WTC11 (cell line): ENCODE measurements around the gene ERICH6B. TPM values are rescaled to one million over a fixed set of nuclear protein-coding genes. Genes with fewer than 3 reads are reported as not detected.

ENCODE experiments used
- ATAC-seq: fragments of 200-7000 bp; cut with Tn5 transposase; 2 replicates; pipeline ENCODE4 v1.10.0; 2021; ENCODE audit warnings: mild to moderate bottlenecking, moderate library complexity
- CTCF ChIA-PET: fragments of 300-600 bp; sonication (Branson Sonifier 250); formaldehyde crosslinking; loops from one replicate; lab custom pipeline; 2021; ENCODE audit warnings: antibody characterized with exemption; lab: Charles Lee
- POLR2A ChIA-PET: fragments of 350-600 bp; sonication (Branson Sonifier 250); formaldehyde crosslinking; loops from one replicate; lab custom pipeline; 2021; ENCODE audit warnings: antibody characterized with exemption; lab: Charles Lee
- DNase-seq: peaks from one replicate; pipeline ENCODE4 v3.0.0; 2021; ENCODE audit warnings: low spot score
- H3K27ac Mint-ChIP-seq: 2 replicates; pipeline ENCODE4 v1.8.0; 2021; ENCODE audit warnings: mixed read lengths
- H3K27me3 Mint-ChIP-seq: 2 replicates; pipeline ENCODE4 v1.8.0; 2021; ENCODE audit warnings: low read depth, mild to moderate bottlenecking, moderate library complexity, mixed read lengths
- H3K36me3 Mint-ChIP-seq: 2 replicates; pipeline ENCODE4 v1.8.0; 2021; ENCODE audit warnings: mixed read lengths
- H3K4me1 Mint-ChIP-seq: 2 replicates; pipeline ENCODE4 v1.8.0; 2022; ENCODE audit warnings: mixed read lengths
- H3K4me3 Mint-ChIP-seq: 2 replicates; pipeline ENCODE4 v1.8.0; 2021; ENCODE audit warnings: mild to moderate bottlenecking, moderate library complexity, mixed read lengths
- H3K9me3 Mint-ChIP-seq: 2 replicates; pipeline ENCODE4 v1.8.0; 2021; ENCODE audit warnings: mixed read lengths
- EMX1 ChIP-seq: fragments of 250-450 bp; sonication (Bioruptor Pico); IDR thresholded peaks from 2 replicates; pipeline ENCODE4 v1.8.0; 2021; ENCODE audit warnings: mild to moderate bottlenecking
- ETV6 ChIP-seq: sonication (generic); formaldehyde crosslinking; IDR thresholded peaks from 2 replicates; pipeline ENCODE4 v1.8.1; 2022; ENCODE audit warnings: mild to moderate bottlenecking, missing genetic modification reagents
- NFE2L1 ChIP-seq: sonication (generic); formaldehyde crosslinking; IDR thresholded peaks from 2 replicates; pipeline ENCODE4 v1.8.1; 2023; ENCODE audit warnings: missing genetic modification reagents
- NR1H2 ChIP-seq: sonication (generic); formaldehyde crosslinking; IDR thresholded peaks from 2 replicates; pipeline ENCODE4 v1.9.0; 2021; ENCODE audit warnings: mild to moderate bottlenecking, moderate library complexity, missing genetic modification reagents
- ZNF121 ChIP-seq: sonication (generic); formaldehyde crosslinking; IDR thresholded peaks from 2 replicates; pipeline ENCODE4 v1.8.0; 2023; ENCODE audit warnings: missing genetic modification reagents
- ZNF263 ChIP-seq: sonication (generic); formaldehyde crosslinking; IDR thresholded peaks from 2 replicates; pipeline ENCODE4 v1.8.1; 2022; ENCODE audit warnings: low read depth, mild to moderate bottlenecking, moderate library complexity, missing genetic modification reagents
- ZNF416 ChIP-seq: fragments of 250-450 bp; sonication (Bioruptor Pico); IDR thresholded peaks from 2 replicates; pipeline ENCODE4 v1.9.0; 2021; ENCODE audit warnings: mild to moderate bottlenecking, inconsistent platforms
- total RNA-seq: library from RNA; stranded (reverse); gene quantifications from 3 replicates; pipeline ENCODE4 v1.2.3, GENCODE V29; 2021
- TF ChIP-seq, protein P1 (sequence below): fragments of 250-450 bp; sonication (Bioruptor Pico); conservative IDR thresholded peaks from 2 replicates; pipeline ENCODE4 v1.9.0; 2021; ENCODE audit warnings: mild to moderate bottlenecking
- TF ChIP-seq, protein P2 (sequence below): sonication (generic); formaldehyde crosslinking; IDR thresholded peaks from 2 replicates; pipeline ENCODE4 v1.8.1; 2022; ENCODE audit warnings: mild to moderate bottlenecking, moderate library complexity, missing genetic modification reagents
- TF ChIP-seq, protein P3 (sequence below): sonication (generic); formaldehyde crosslinking; IDR thresholded peaks from 2 replicates; pipeline ENCODE4 v1.8.1; 2023; ENCODE audit warnings: mild to moderate bottlenecking, missing genetic modification reagents, borderline replicate concordance
- TF ChIP-seq, protein P4 (sequence below): sonication (generic); formaldehyde crosslinking; IDR thresholded peaks from 2 replicates; pipeline ENCODE4 v1.8.1; 2022; ENCODE audit warnings: missing genetic modification reagents, borderline replicate concordance
- TF ChIP-seq, protein P5 (sequence below): sonication (generic); formaldehyde crosslinking; IDR thresholded peaks from 2 replicates; pipeline ENCODE4 v1.8.0; 2022; ENCODE audit warnings: missing genetic modification reagents
- TF ChIP-seq, protein P6 (sequence below): sonication (generic); formaldehyde crosslinking; IDR thresholded peaks from 2 replicates; pipeline ENCODE4 v1.8.1; 2023; ENCODE audit warnings: mild to moderate bottlenecking, moderate library complexity, missing genetic modification reagents
- TF ChIP-seq, protein P7 (sequence below): sonication (generic); formaldehyde crosslinking; IDR thresholded peaks from 2 replicates; pipeline ENCODE4 v1.8.1; 2023; ENCODE audit warnings: mild to moderate bottlenecking, missing genetic modification reagents

ERICH6B gene
- total RNA-seq, 1 experiment from 2014 or later = not detected

DNA sequence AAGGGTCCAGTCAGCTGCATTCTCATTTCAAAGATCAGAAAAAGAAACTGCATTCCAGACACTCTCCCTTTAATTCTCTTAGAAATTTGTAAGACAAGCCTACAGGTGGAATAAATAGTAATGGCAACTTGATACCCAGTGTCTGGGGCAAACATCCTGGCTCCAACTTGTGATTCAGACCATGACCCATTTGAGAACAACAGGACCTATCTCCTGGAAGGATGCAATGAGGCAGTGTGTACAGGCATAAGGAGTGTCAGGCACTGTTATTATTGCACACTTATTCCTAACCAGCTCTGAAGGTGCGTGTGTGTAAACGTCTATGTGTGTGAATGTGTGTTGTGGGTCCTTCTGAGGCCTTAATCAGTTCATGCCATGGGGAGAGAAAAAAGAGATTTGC is 13.9 kb downstream of the ERICH6B start:
- POLR2A ChIA-PET = no interaction called here
- Mint-ChIP-seq H3K27ac (no peak overlapping the region), H3K4me3 (no peak overlapping the region), H3K4me1 (no peaks in the 10 kb centered on the region), H3K9me3 (peaks cover 8% of the 10 kb centered on the region; the same call in 1 of the 2 replicates), H3K36me3 (no peaks in the 10 kb centered on the region), H3K27me3 (no peaks in the 10 kb centered on the region; the same call in 1 of the 2 replicates)
- DNase-seq = no peak
- CTCF ChIA-PET = interaction anchor here (0.7 kb wide), 1 partner anchor 24 kb away, joined by 3 read pairs; no protein-coding TSS in a partner anchor
- TF ChIP-seq, protein P1, sequence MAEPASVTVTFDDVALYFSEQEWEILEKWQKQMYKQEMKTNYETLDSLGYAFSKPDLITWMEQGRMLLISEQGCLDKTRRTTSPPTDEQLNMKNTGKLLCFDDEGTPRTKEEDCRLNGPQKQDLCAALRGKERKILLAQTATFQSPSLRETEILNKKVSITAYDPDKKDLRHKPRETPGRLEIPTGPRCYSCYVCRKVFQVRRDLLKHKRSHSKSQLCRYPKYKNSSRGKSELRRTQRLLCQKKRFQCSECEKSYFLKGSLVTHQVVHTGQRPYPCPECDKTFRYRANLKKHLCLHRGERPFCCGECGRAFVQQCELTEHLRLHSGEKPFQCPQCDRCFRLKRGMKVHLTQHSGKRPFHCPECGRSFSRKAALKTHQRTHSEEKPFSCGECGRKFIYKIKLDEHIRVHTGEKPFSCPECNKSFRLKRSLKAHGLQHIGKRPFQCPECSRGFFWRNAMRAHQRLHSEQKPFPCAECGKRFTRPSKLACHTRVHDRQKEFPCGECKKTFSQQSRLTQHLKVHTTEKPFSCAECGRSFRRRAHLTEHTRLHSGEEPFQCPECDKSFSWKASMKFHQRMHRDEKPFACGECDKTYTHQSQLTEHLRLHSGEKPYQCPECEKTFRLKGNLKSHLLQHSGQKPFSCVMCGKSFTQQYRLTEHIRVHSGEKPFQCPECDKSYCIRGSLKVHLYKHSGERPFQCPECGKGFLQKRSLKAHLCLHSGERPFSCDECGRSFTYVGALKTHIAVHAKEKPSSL (CRISPR knock-in tag) = no peak
- TF ChIP-seq ETV6 (CRISPR knock-in tag) (no peak), NFE2L1 (no peak), EMX1 (no peak), ZNF121 (CRISPR knock-in tag) (no peak), ZNF416 (no peak), NR1H2 (CRISPR knock-in tag) (no peak), ZNF263 (CRISPR knock-in tag) (no peak)
- TF ChIP-seq, protein P2, sequence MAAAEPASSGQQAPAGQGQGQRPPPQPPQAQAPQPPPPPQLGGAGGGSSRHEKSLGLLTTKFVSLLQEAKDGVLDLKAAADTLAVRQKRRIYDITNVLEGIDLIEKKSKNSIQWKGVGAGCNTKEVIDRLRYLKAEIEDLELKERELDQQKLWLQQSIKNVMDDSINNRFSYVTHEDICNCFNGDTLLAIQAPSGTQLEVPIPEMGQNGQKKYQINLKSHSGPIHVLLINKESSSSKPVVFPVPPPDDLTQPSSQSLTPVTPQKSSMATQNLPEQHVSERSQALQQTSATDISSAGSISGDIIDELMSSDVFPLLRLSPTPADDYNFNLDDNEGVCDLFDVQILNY (CRISPR knock-in tag) = no peak
- TF ChIP-seq, protein P3, sequence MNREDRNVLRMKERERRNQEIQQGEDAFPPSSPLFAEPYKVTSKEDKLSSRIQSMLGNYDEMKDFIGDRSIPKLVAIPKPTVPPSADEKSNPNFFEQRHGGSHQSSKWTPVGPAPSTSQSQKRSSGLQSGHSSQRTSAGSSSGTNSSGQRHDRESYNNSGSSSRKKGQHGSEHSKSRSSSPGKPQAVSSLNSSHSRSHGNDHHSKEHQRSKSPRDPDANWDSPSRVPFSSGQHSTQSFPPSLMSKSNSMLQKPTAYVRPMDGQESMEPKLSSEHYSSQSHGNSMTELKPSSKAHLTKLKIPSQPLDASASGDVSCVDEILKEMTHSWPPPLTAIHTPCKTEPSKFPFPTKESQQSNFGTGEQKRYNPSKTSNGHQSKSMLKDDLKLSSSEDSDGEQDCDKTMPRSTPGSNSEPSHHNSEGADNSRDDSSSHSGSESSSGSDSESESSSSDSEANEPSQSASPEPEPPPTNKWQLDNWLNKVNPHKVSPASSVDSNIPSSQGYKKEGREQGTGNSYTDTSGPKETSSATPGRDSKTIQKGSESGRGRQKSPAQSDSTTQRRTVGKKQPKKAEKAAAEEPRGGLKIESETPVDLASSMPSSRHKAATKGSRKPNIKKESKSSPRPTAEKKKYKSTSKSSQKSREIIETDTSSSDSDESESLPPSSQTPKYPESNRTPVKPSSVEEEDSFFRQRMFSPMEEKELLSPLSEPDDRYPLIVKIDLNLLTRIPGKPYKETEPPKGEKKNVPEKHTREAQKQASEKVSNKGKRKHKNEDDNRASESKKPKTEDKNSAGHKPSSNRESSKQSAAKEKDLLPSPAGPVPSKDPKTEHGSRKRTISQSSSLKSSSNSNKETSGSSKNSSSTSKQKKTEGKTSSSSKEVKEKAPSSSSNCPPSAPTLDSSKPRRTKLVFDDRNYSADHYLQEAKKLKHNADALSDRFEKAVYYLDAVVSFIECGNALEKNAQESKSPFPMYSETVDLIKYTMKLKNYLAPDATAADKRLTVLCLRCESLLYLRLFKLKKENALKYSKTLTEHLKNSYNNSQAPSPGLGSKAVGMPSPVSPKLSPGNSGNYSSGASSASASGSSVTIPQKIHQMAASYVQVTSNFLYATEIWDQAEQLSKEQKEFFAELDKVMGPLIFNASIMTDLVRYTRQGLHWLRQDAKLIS (CRISPR knock-in tag) = no peak
- TF ChIP-seq, protein P4, sequence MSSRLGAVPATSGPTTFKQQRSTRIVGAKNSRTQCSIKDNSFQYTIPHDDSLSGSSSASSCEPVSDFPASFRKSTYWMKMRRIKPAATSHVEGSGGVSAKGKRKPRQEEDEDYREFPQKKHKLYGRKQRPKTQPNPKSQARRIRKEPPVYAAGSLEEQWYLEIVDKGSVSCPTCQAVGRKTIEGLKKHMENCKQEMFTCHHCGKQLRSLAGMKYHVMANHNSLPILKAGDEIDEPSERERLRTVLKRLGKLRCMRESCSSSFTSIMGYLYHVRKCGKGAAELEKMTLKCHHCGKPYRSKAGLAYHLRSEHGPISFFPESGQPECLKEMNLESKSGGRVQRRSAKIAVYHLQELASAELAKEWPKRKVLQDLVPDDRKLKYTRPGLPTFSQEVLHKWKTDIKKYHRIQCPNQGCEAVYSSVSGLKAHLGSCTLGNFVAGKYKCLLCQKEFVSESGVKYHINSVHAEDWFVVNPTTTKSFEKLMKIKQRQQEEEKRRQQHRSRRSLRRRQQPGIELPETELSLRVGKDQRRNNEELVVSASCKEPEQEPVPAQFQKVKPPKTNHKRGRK (CRISPR knock-in tag) = no peak
- TF ChIP-seq, protein P5, sequence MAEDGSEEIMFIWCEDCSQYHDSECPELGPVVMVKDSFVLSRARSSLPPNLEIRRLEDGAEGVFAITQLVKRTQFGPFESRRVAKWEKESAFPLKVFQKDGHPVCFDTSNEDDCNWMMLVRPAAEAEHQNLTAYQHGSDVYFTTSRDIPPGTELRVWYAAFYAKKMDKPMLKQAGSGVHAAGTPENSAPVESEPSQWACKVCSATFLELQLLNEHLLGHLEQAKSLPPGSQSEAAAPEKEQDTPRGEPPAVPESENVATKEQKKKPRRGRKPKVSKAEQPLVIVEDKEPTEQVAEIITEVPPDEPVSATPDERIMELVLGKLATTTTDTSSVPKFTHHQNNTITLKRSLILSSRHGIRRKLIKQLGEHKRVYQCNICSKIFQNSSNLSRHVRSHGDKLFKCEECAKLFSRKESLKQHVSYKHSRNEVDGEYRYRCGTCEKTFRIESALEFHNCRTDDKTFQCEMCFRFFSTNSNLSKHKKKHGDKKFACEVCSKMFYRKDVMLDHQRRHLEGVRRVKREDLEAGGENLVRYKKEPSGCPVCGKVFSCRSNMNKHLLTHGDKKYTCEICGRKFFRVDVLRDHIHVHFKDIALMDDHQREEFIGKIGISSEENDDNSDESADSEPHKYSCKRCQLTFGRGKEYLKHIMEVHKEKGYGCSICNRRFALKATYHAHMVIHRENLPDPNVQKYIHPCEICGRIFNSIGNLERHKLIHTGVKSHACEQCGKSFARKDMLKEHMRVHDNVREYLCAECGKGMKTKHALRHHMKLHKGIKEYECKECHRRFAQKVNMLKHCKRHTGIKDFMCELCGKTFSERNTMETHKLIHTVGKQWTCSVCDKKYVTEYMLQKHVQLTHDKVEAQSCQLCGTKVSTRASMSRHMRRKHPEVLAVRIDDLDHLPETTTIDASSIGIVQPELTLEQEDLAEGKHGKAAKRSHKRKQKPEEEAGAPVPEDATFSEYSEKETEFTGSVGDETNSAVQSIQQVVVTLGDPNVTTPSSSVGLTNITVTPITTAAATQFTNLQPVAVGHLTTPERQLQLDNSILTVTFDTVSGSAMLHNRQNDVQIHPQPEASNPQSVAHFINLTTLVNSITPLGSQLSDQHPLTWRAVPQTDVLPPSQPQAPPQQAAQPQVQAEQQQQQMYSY (CRISPR knock-in tag) = no peak
- TF ChIP-seq, protein P6, sequence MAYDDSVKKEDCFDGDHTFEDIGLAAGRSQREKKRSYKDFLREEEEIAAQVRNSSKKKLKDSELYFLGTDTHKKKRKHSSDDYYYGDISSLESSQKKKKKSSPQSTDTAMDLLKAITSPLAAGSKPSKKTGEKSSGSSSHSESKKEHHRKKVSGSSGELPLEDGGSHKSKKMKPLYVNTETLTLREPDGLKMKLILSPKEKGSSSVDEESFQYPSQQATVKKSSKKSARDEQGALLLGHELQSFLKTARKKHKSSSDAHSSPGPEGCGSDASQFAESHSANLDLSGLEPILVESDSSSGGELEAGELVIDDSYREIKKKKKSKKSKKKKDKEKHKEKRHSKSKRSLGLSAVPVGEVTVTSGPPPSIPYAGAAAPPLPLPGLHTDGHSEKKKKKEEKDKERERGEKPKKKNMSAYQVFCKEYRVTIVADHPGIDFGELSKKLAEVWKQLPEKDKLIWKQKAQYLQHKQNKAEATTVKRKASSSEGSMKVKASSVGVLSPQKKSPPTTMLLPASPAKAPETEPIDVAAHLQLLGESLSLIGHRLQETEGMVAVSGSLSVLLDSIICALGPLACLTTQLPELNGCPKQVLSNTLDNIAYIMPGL (CRISPR knock-in tag) = no peak
- TF ChIP-seq, protein P7, sequence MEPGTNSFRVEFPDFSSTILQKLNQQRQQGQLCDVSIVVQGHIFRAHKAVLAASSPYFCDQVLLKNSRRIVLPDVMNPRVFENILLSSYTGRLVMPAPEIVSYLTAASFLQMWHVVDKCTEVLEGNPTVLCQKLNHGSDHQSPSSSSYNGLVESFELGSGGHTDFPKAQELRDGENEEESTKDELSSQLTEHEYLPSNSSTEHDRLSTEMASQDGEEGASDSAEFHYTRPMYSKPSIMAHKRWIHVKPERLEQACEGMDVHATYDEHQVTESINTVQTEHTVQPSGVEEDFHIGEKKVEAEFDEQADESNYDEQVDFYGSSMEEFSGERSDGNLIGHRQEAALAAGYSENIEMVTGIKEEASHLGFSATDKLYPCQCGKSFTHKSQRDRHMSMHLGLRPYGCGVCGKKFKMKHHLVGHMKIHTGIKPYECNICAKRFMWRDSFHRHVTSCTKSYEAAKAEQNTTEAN (CRISPR knock-in tag) = no peak
- ATAC-seq = no peak
